Astrocyte (in vitro differentiated cells and primary cell): ENCODE results near the gene ITIH2. TPM values are rescaled to one million over a fixed set of nuclear protein-coding genes. Genes with fewer than 3 reads are reported as not detected.

Experiments used
- total RNA-seq: library from RNA; stranded (reverse); gene quantifications from 2 replicates; pipeline ENCODE4 v1.2.1, GENCODE V29; 2021

ITIH2 gene
- total RNA-seq, 1 donor from 2014 or later, result not detected

Other genes starting within 250 kb of the ITIH2 start
- gene ITIH5, start 36.4 kb upstream of the ITIH2 start, total RNA-seq, result 3.7 and 4.0 TPM in 2 replicates
- gene KIN, start 84.7 kb downstream of the ITIH2 start, total RNA-seq, result 14.1 and 18.0 TPM in 2 replicates
- 231 and 267 TPM in 2 replicates for gene ATP5F1C, start 84.9 kb downstream of the ITIH2 start, total RNA-seq
- 8.4 and 10.2 TPM in 2 replicates for gene TAF3, start 115.2 kb downstream of the ITIH2 start, total RNA-seq